GM23248 (cell line): ENCODE data around the gene C9orf152.

Experiments used
- EZH2 ChIP-seq: fragments of 200-600 bp; sonication (generic); IDR thresholded peaks from 2 replicates; pipeline ENCODE4 v1.6.1; 2018; ENCODE audit warnings: antibody characterized with exemption, mild to moderate bottlenecking; ENCODE audit not compliant: insufficient read depth, poor library complexity, severe bottlenecking
- EZH2phosphoT487 ChIP-seq: fragments of 200-600 bp; sonication (generic); IDR thresholded peaks from 2 replicates; pipeline ENCODE4 v1.6.1; 2018; ENCODE audit warnings: antibody characterized with exemption, moderate library complexity, mild to moderate bottlenecking, low read depth; ENCODE audit not compliant: insufficient read depth

DNA sequence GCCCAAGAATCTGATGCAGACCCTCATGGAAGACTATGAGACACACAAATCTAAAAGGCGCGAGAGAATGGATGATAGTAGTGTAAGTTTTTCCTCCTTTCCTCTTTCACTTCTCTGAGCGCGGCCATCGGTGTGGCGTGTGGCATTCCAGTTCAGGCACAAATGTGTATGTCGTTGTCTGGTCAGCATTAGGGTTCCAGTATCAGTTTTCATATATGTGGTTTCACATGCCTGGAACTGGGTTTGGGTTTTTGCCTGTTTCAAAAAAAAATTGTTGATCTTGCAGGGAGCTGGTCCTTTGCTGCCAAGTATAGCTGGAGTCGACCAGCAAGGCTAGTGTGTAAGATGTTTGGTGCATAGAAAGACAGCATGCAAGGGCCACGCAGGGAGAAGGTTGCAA is 51.5 kb downstream of the C9orf152 start:
- no peak for TF ChIP-seq EZH2phosphoT487
- TF ChIP-seq EZH2, result no peak
